ENCODE measurements around the gene DSCAML1.

The DSCAML1 gene

GRCh38 chr11:117649296-117650055, 147.5 kb downstream of the DSCAML1 start:
- TF ChIP-seq, protein P1, sequence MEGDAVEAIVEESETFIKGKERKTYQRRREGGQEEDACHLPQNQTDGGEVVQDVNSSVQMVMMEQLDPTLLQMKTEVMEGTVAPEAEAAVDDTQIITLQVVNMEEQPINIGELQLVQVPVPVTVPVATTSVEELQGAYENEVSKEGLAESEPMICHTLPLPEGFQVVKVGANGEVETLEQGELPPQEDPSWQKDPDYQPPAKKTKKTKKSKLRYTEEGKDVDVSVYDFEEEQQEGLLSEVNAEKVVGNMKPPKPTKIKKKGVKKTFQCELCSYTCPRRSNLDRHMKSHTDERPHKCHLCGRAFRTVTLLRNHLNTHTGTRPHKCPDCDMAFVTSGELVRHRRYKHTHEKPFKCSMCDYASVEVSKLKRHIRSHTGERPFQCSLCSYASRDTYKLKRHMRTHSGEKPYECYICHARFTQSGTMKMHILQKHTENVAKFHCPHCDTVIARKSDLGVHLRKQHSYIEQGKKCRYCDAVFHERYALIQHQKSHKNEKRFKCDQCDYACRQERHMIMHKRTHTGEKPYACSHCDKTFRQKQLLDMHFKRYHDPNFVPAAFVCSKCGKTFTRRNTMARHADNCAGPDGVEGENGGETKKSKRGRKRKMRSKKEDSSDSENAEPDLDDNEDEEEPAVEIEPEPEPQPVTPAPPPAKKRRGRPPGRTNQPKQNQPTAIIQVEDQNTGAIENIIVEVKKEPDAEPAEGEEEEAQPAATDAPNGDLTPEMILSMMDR (IDR thresholded peaks at IDR 0.05; ENCODE audit: insufficient read depth, low read depth, low read length, missing control alignments), result no peak

GRCh38 chr11:117647872-117648271, 149.1 kb downstream of the DSCAML1 start:
- H3K4me3 ChIP-seq (ENCODE audit: low read depth, low read length), result no peak overlapping the region
- DNase-seq (ENCODE audit: low read depth), result no peak
- TF ChIP-seq, protein P1 (IDR thresholded peaks at IDR 0.05; ENCODE audit: insufficient read depth, low read depth, low read length, missing control alignments), result no peak

More at GRCh38 chr11:117649296-117650055, 147.5 kb downstream of the DSCAML1 start:
- no peak overlapping the region for H3K4me3 ChIP-seq (ENCODE audit: low read depth, low read length)
- DNase-seq (ENCODE audit: low read depth), result no peak

GRCh38 chr11:117647207-117647606, 149.8 kb downstream of the DSCAML1 start:
- TF ChIP-seq, protein P1 (IDR thresholded peaks at IDR 0.05; ENCODE audit: insufficient read depth, low read depth, low read length, missing control alignments), result no peak
- no peak for DNase-seq (ENCODE audit: low read depth)
- H3K4me3 ChIP-seq (ENCODE audit: low read depth, low read length), result no peak overlapping the region

- no peak for DNase-seq (ENCODE audit: low read depth)
- no peak overlapping the region for H3K4me3 ChIP-seq (ENCODE audit: low read depth, low read length)
- TF ChIP-seq, protein P1 (IDR thresholded peaks at IDR 0.05; ENCODE audit: insufficient read depth, low read depth, low read length, missing control alignments), result no peak
Observed at GRCh38 chr11:117646411-117646810, 150.6 kb downstream of the DSCAML1 start.

DNA sequence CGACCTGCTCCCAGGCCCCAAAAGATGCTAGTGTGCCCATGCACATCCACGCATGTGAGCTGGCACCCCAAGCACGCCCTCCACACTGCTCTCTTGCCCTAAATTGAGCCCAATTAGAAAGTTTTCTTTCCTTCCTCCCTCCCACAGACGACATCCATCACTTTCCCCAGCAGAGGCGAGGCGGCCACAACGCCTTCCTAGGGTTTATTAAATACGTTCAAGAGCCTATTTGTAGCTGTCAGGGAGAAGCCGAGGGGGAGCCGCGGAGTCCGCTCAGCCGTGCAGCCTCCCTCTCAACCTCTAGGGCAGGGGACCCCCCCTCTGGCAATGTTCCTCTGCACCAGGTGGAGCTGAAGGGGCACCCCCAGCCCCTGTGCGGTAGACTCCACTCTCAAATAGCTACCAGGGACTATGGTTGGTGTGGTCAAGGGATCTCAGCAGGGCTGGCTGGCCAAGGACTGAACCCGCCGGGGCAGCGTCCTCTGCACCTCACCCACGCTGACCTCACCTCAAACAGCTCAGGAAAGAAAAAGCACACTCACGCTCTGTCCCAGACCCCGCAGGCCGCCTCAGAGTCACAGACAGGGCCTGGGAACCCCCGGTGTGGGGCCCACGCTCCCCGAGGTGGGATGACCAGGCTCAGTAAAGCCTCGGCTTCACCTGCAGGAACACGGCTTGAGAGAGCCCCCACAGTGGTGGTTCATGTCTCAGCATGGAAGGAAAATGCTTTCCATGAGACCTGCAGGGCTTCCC, 152.4 kb downstream of the DSCAML1 start:
- no peak for DNase-seq (ENCODE audit: low read depth)
- TF ChIP-seq, protein P1 (IDR thresholded peaks at IDR 0.05; ENCODE audit: insufficient read depth, low read depth, low read length, missing control alignments), result no peak
- H3K4me3 ChIP-seq (ENCODE audit: low read depth, low read length), result no peak overlapping the region

GRCh38 chr11:117643606-117644300, 153.3 kb downstream of the DSCAML1 start:
- TF ChIP-seq, protein P1 (IDR thresholded peaks at IDR 0.05; ENCODE audit: insufficient read depth, low read depth, low read length, missing control alignments), result no peak
- no peak overlapping the region for H3K4me3 ChIP-seq (ENCODE audit: low read depth, low read length)
- DNase-seq (ENCODE audit: low read depth), result no peak

Data from GM12865 (cell line).